Muscle layer of colon (tissue), 2 donors: Measurements from ENCODE around the gene TGFB2.

ENCODE experiments used
- H3K27ac ChIP-seq: one replicate; pipeline ENCODE4 v1.7.0; 2013; ENCODE audit warnings: low read depth, mild to moderate bottlenecking, low read length, moderate library complexity
- H3K27me3 ChIP-seq, 2 donors: one replicate each; pipeline ENCODE4 v1.7.0; 2013; ENCODE audit warnings: low read length in 2 of 2, mild to moderate bottlenecking in 2 of 2; ENCODE audit not compliant: insufficient read depth in 2 of 2, control insufficient read depth in 1 of 2
- H3K36me3 ChIP-seq: one replicate; pipeline ENCODE4 v1.7.0; 2013; ENCODE audit warnings: mild to moderate bottlenecking, low read length; ENCODE audit not compliant: insufficient read depth
- H3K4me1 ChIP-seq: one replicate; pipeline ENCODE4 v1.7.0; 2013; ENCODE audit warnings: mild to moderate bottlenecking, low read length; ENCODE audit not compliant: insufficient read depth
- H3K4me3 ChIP-seq, 2 donors: one replicate each; pipeline ENCODE4 v1.7.0; 2013; ENCODE audit warnings: low read length in 2 of 2, low read depth in 1 of 2, mild to moderate bottlenecking in 1 of 2, moderate library complexity in 1 of 2
- H3K9ac ChIP-seq: one replicate; pipeline ENCODE4 v1.7.0; 2013; ENCODE audit warnings: low read length
- H3K9me3 ChIP-seq: one replicate; pipeline ENCODE4 v1.7.0; 2013; ENCODE audit warnings: mild to moderate bottlenecking, low read length
- donor health status: abdominal sarcoma.
- donor health status: Adenocarcinoma of cecum.

Gene TGFB2

DNA sequence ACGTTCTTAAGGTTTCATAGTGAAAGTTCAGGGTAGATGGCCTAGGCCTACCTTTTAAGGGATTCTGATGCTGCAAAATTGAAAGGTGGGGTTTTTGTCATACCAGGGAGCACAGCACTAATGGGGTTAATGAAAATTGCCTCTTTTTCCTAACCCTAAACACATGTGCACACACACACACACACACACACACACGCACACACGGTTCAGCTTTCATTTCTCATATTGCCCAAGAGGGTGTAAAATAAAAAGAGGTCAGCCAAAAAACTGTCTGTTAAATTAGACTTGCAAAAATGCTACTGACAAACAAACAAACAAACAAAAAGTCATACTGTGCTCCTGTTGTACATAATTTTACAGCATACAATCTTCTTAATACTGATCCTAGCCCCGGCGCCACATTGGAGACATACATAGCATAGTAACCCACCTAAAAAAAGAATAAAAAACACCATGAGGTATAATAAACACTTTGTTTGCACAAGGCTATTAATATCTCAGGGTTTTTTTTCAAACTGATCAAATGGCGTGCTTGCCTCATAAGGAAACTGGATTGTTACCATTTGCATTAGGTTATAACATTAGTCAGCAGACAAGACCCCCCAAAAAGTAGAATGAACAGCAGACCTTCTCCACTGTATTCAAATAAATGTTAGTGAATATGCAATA is 69.1 kb downstream of the TGFB2 start:
- no peak overlapping the region for H3K27ac ChIP-seq
- no peaks in the 10 kb centered on the region for H3K36me3 ChIP-seq
- no peaks in the 10 kb centered on the region for H3K4me1 ChIP-seq
- H3K9ac ChIP-seq: no peak overlapping the region
- H3K4me3 ChIP-seq: no peak overlapping the region
- no peaks in the 10 kb centered on the region for H3K9me3 ChIP-seq
- H3K27me3 ChIP-seq: no peaks in the 10 kb centered on the region

DNA sequence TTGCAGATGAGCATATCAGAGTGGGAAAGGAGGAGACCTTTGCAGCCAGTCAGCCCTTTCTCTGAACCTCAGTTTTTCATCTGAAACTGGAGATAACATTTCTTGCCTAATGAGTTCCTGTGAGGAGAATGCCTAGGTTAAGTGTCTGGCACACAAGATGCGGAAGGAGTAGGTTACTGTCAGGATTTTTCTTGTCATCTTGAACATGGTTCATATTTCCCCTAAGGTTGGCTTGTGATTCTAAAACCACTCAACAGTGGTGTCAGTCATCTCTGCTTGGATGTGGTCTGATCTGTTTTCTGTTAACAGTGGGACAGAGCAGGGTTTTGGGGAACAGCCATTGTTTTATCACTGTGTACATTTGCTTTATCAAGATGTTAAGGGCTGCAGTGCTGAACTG is 70.6 kb downstream of the TGFB2 start:
- Histone ChIP-seq H3K4me1 (no peaks in the 10 kb centered on the region), H3K4me3 (no peak overlapping the region), H3K9ac (no peak overlapping the region), H3K9me3 (no peaks in the 10 kb centered on the region), H3K36me3 (no peaks in the 10 kb centered on the region), H3K27me3 (no peaks in the 10 kb centered on the region), H3K27ac (no peak overlapping the region)

- H3K36me3 ChIP-seq: no peaks in the 10 kb centered on the region
- H3K4me3 ChIP-seq: no peak overlapping the region
- H3K9ac ChIP-seq: no peak overlapping the region
- H3K9me3 ChIP-seq: no peaks in the 10 kb centered on the region
- no peak overlapping the region for H3K27ac ChIP-seq
- H3K4me1 ChIP-seq: no peaks in the 10 kb centered on the region
- H3K27me3 ChIP-seq: no peaks in the 10 kb centered on the region
These were observed 76.4 kb downstream of the TGFB2 start for GRCh38 chr1:218421531-218421930.

DNA sequence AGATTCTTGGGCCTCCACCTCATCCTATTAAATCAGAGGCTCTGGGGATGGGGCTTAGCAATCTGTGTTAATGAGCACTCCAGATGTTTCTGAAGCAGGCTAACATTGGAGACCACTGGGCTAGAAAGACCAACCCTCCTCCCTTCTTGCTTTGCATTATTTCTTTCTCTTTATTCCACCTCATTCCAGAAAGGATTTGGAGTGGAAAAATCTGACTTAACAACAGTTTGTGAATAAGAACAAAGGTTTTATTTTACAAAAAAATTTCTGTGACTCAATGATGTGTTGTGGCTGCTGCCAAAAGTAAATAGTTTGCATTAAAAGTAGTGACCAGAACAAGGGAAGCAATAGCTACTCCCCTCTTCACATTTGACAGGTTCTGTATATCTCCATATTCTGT is 79.4 kb downstream of the TGFB2 start:
- H3K27ac ChIP-seq: no peak overlapping the region
- no peak overlapping the region for H3K4me3 ChIP-seq
- H3K36me3 ChIP-seq: no peaks in the 10 kb centered on the region
- no peaks in the 10 kb centered on the region for H3K4me1 ChIP-seq
- H3K9ac ChIP-seq: no peak overlapping the region
- no peaks in the 10 kb centered on the region for H3K27me3 ChIP-seq
- H3K9me3 ChIP-seq: no peaks in the 10 kb centered on the region

- no peaks in the 10 kb centered on the region for H3K36me3 ChIP-seq
- H3K9me3 ChIP-seq: no peaks in the 10 kb centered on the region
- H3K4me3 ChIP-seq: no peak overlapping the region
- H3K27me3 ChIP-seq: no peaks in the 10 kb centered on the region
- H3K9ac ChIP-seq: no peak overlapping the region
- no peak overlapping the region for H3K27ac ChIP-seq
- H3K4me1 ChIP-seq: no peaks in the 10 kb centered on the region
These were observed 80.7 kb downstream of the TGFB2 start for GRCh38 chr1:218425647-218426342.

GRCh38 chr1:218426343-218426657 is 81.2 kb downstream of the TGFB2 start:
- H3K9ac ChIP-seq: no peak overlapping the region
- no peaks in the 10 kb centered on the region for H3K4me1 ChIP-seq
- H3K9me3 ChIP-seq: no peaks in the 10 kb centered on the region
- H3K4me3 ChIP-seq: no peak overlapping the region
- H3K36me3 ChIP-seq: no peaks in the 10 kb centered on the region
- H3K27me3 ChIP-seq: no peaks in the 10 kb centered on the region
- H3K27ac ChIP-seq: no peak overlapping the region

- Histone ChIP-seq H3K27ac (no peak overlapping the region), H3K4me3 (no peak overlapping the region), H3K36me3 (no peaks in the 10 kb centered on the region), H3K27me3 (no peaks in the 10 kb centered on the region), H3K9me3 (no peaks in the 10 kb centered on the region), H3K9ac (no peak overlapping the region), H3K4me1 (peaks cover 11% of the 10 kb centered on the region)
These were observed 84.2 kb downstream of the TGFB2 start for GRCh38 chr1:218429301-218429700.

- Histone ChIP-seq H3K9me3 (no peaks in the 10 kb centered on the region), H3K36me3 (peaks cover 3% of the 10 kb centered on the region), H3K4me1 (peaks cover 12% of the 10 kb centered on the region), H3K27me3 (no peaks in the 10 kb centered on the region), H3K4me3 (no peak overlapping the region), H3K27ac (no peak overlapping the region), H3K9ac (no peak overlapping the region)
These were observed 85.2 kb downstream of the TGFB2 start for GRCh38 chr1:218430346-218430745.

DNA sequence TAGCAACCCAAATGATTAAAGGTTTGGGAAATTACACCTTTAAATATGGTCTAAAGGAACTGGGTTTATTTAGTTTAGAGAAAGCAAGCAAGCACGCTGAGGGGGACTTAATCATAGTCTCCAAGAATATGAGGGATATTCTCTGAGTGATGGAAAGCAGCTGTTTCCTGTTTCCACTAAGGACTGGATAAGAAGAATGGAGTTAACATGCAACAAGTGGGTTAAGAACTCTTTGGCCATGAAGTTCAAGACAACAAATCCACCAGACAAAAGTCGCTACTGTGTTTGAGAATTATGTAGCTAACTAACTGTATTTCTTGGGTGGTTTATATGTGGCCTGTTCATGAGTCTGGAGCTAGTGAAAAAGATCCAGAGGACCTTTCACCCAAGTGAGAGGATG is 85.7 kb downstream of the TGFB2 start:
- Histone ChIP-seq H3K27me3 (no peaks in the 10 kb centered on the region), H3K27ac (no peak overlapping the region), H3K9ac (no peak overlapping the region), H3K4me3 (no peak overlapping the region), H3K36me3 (peaks cover 8% of the 10 kb centered on the region), H3K4me1 (peaks cover 12% of the 10 kb centered on the region), H3K9me3 (no peaks in the 10 kb centered on the region)

GRCh38 chr1:218431476-218431875 is 86.3 kb downstream of the TGFB2 start:
- Histone ChIP-seq H3K9ac (no peak overlapping the region), H3K27ac (no peak overlapping the region), H3K36me3 (peaks cover 9% of the 10 kb centered on the region), H3K4me3 (no peak overlapping the region), H3K27me3 (no peaks in the 10 kb centered on the region), H3K9me3 (no peaks in the 10 kb centered on the region), H3K4me1 (peaks cover 12% of the 10 kb centered on the region)

- H3K27ac ChIP-seq: no peak overlapping the region
These were observed 88.6 kb downstream of the TGFB2 start for GRCh38 chr1:218433744-218434143.

GRCh38 chr1:218435528-218435927 is 90.4 kb downstream of the TGFB2 start:
- peaks cover 16% of the 10 kb centered on the region for H3K4me1 ChIP-seq
- H3K36me3 ChIP-seq: peaks cover 9% of the 10 kb centered on the region
- no peaks in the 10 kb centered on the region for H3K9me3 ChIP-seq
- H3K27ac ChIP-seq: no peak overlapping the region
- no peaks in the 10 kb centered on the region for H3K27me3 ChIP-seq
- no peak overlapping the region for H3K4me3 ChIP-seq
- no peak overlapping the region for H3K9ac ChIP-seq

More at GRCh38 chr1:218433744-218434143, 88.6 kb downstream of the TGFB2 start:
- Histone ChIP-seq H3K4me1 (peaks cover 12% of the 10 kb centered on the region), H3K4me3 (no peak overlapping the region), H3K36me3 (peaks cover 9% of the 10 kb centered on the region), H3K9ac (no peak overlapping the region), H3K9me3 (no peaks in the 10 kb centered on the region), H3K27me3 (no peaks in the 10 kb centered on the region)
